ENCODE results near the gene BDKRB1. TPM values are rescaled to one million over a fixed set of nuclear protein-coding genes. Genes with fewer than 3 reads are reported as not detected.

The BDKRB1 gene
- total RNA-seq, 6 experiments from 2014 or later = 0.31 TPM; not detected in 5

GRCh38 chr14:96294246-96294645 is 38.2 kb downstream of the BDKRB1 start:
- H3K27me3 ChIP-seq = no peaks in the 10 kb centered on the region
- H3K36me3 ChIP-seq = peaks cover 0 to 23% (median 15%) of the 10 kb centered on the region in 4 donors
- H3K4me1 ChIP-seq = no peaks in the 10 kb centered on the region
- DNase-seq = no peak
- H3K27ac ChIP-seq = no peak overlapping the region
- no peak for ATAC-seq
- intact Hi-C loops (cut with DNase I) = loop anchor here in 1 of 2 donors (10.0 kb wide), 1 partner anchor 131 kb away; no protein-coding TSS in a partner anchor
- H3K9me3 ChIP-seq = no peaks in the 10 kb centered on the region
- no peak overlapping the region for H3K4me3 ChIP-seq
- no peak for TF ChIP-seq POLR2A (IDR thresholded peaks at IDR 0.05)
- TF ChIP-seq, protein P1, sequence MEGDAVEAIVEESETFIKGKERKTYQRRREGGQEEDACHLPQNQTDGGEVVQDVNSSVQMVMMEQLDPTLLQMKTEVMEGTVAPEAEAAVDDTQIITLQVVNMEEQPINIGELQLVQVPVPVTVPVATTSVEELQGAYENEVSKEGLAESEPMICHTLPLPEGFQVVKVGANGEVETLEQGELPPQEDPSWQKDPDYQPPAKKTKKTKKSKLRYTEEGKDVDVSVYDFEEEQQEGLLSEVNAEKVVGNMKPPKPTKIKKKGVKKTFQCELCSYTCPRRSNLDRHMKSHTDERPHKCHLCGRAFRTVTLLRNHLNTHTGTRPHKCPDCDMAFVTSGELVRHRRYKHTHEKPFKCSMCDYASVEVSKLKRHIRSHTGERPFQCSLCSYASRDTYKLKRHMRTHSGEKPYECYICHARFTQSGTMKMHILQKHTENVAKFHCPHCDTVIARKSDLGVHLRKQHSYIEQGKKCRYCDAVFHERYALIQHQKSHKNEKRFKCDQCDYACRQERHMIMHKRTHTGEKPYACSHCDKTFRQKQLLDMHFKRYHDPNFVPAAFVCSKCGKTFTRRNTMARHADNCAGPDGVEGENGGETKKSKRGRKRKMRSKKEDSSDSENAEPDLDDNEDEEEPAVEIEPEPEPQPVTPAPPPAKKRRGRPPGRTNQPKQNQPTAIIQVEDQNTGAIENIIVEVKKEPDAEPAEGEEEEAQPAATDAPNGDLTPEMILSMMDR (IDR thresholded peaks at IDR 0.05) = no peak
- WGBS (ENCODE audit: insufficient coverage, low coverage, low lambda C conversion rate, missing lambda C conversion rate) = 80% methylated on average over 7 of the region's 7 CpGs

DNA sequence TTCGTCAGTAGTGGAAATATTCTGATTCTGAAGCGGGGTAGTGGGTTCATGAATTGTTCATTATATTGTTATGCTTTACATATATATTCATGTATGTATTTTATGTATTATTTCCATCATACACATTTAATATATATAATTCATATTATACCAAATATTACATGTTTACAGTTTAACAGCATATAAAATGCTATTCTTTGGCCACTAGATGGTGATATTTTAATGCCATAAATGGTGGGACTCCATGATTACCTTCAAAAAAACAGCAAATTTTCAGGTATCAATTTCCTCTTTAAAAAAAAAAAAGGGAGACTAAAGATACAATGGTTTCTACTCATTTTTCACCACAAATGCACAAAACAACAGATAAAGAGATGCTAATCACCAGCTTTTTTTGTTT is 41.0 kb downstream of the BDKRB1 start:
- no peaks in the 10 kb centered on the region for H3K9me3 ChIP-seq
- DNase-seq (no peak), ATAC-seq (peak; percentile 52 to 70 (median 60))
- WGBS (ENCODE audit: insufficient coverage, low coverage, low lambda C conversion rate, missing lambda C conversion rate) = 88% methylated on average over 1 of the region's 2 CpGs
- no peaks in the 10 kb centered on the region for H3K4me1 ChIP-seq
- no peak overlapping the region for H3K4me3 ChIP-seq
- H3K27me3 ChIP-seq = no peaks in the 10 kb centered on the region
- intact Hi-C loops (cut with DNase I) = loop anchor here in 1 of 2 donors (10.0 kb wide), 1 partner anchor 128 kb away; no protein-coding TSS in a partner anchor
- H3K36me3 ChIP-seq = peaks cover 0 to 16% (median 5%) of the 10 kb centered on the region in 4 donors
- no peak overlapping the region for H3K27ac ChIP-seq
- TF ChIP-seq, protein P1 (IDR thresholded peaks at IDR 0.05) = peak; percentile 45 to 60 (median 59)
- TF ChIP-seq POLR2A (IDR thresholded peaks at IDR 0.05) = no peak

DNA sequence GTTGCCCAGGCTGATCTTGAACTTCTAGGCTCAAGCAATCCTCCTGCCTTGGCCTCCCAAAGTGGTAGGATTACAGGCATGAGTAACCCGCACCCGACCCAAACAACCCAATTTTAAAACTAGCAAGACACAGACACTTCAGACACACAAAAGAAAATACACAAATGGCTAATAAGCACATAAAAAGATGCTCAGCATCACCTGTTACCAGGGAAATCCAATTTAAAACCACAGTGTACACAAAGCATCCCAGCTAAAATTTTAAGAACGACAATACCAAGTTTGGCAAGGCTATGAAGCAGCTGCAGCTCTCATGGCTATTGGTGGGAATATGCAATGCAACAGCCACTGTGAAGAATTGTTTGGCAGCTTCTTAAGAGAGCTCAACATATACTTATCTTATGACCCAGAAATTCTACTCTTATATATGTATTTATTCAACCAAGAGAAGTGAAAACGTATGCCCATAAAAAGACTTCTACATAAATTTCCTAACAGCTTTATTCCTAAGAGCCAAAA is 42.0 kb downstream of the BDKRB1 start:
- intact Hi-C loops (cut with DNase I) = loop anchor here in 1 of 2 donors (10.0 kb wide), 1 partner anchor 127 kb away; no protein-coding TSS in a partner anchor
- H3K4me1 ChIP-seq = no peaks in the 10 kb centered on the region
- DNase-seq = no peak
- H3K27ac ChIP-seq = no peak overlapping the region
- H3K27me3 ChIP-seq = no peaks in the 10 kb centered on the region
- no peak overlapping the region for H3K4me3 ChIP-seq
- ATAC-seq = no peak
- peaks cover 0 to 25% (median 9%) of the 10 kb centered on the region in 4 donors for H3K36me3 ChIP-seq
- TF ChIP-seq POLR2A (IDR thresholded peaks at IDR 0.05) = no peak
- TF ChIP-seq, protein P1 (IDR thresholded peaks at IDR 0.05) = no peak
- 95% methylated on average over 4 of the region's 4 CpGs for WGBS (ENCODE audit: insufficient coverage, low coverage, low lambda C conversion rate, missing lambda C conversion rate)
- H3K9me3 ChIP-seq = no peaks in the 10 kb centered on the region

DNA sequence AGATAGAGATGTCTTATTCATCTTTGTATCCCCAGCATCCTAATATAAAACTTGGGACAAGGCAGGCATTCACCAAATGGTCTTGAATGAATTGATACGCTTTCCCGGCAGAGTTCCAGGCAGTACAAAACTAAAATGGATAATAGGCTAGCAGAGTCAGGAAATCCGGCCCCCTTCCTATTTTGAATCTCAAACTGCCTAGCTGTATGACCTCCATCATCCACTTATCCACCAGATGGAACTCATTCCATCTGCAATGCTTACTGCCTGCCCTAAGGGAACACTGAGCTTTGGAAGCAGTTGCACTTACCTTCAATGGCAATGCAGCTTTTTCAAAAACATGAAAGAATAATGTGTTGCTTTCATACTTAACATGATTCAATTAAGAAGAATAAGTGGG is 43.4 kb downstream of the BDKRB1 start:
- H3K36me3 ChIP-seq = peaks cover 0 to 36% (median 18%) of the 10 kb centered on the region in 4 donors
- H3K9me3 ChIP-seq = no peaks in the 10 kb centered on the region
- no peak for TF ChIP-seq POLR2A (IDR thresholded peaks at IDR 0.05)
- TF ChIP-seq, protein P1 (IDR thresholded peaks at IDR 0.05) = no peak
- ATAC-seq (peak in 2 of 4 donors; percentile 18 to 55), DNase-seq (no peak)
- no peak overlapping the region for H3K27ac ChIP-seq
- H3K27me3 ChIP-seq = no peaks in the 10 kb centered on the region
- intact Hi-C loops (cut with DNase I) = loop anchor here in 1 of 2 donors (10.0 kb wide), 1 partner anchor 125 kb away; no protein-coding TSS in a partner anchor
- no peak overlapping the region for H3K4me3 ChIP-seq
- 71% methylated on average over 3 of the region's 3 CpGs for WGBS (ENCODE audit: insufficient coverage, low coverage, low lambda C conversion rate, missing lambda C conversion rate)
- H3K4me1 ChIP-seq = no peaks in the 10 kb centered on the region
